ENCODE results near the gene ZNF800.

The ZNF800 gene

DNA sequence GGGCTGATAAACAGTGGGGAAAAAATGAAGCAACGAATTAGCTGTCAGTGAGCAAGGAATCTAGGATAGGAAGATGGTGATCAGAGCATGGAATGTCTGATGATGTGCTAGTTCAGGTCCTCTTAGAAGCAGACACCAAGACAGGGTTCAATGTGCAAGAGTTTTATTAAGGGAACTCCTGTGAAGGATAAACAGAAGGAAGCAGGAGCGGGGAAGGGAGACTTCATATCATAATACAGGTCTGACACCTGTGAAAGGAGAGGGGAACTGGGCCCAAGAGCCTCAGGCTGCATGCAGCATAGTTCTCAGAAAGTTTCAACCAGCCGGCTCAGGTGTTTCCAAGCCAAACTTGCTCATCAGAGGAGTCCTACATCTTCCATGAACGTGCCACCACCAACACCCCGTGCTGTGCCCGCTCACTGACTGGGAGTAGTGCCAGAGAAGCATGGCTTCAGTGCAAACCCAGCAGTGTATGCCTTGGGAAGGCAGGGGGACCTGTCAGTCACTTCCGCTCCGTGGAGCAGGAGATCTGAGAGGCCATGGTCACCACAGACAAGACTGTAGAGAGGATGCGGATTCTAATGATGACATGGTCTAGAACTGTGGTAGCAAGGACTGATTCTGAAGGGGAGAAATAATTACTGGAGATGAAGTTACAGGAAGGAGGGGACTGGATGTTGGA is 45.8 kb downstream of the ZNF800 start:
- DNase-seq, result no peak

DNA sequence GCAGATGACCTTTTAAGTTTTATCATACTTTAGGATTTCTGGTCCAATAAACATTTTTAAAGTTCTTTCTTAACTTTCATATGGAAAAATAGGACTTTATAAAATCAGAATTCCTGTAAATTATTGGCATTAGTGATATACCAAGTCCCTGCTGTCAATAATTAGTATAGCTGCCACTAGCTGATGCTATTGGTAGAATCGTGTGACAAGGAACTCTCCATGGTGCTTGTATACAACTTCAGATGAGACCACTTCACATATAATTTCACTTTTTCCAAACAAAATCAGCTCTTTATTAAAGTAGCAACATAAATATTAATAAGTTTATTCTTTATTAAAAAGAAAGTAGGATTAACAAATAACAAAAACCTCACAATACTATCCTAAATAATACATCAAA is 49.9 kb downstream of the ZNF800 start:
- no peak for DNase-seq

DNA sequence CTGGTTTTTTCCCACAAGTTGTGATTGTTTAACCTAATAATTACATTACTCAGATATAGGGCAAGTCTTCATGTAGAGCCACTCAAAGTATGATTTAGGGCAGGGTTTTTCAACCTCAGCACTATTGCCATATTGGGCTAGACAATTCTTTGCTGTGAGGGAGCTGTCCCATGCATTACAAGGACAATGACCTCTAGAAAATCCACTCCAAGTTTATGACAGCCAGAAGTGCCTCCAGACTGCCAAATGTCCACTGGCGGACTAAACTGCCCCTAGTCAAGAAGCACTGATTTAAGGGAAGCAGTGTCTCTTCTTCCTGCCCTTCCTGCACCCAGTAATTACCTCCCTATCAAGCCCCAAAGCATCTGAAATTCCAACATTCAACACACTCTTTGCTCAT is 54.4 kb downstream of the ZNF800 start:
- DNase-seq, result no peak

DNA sequence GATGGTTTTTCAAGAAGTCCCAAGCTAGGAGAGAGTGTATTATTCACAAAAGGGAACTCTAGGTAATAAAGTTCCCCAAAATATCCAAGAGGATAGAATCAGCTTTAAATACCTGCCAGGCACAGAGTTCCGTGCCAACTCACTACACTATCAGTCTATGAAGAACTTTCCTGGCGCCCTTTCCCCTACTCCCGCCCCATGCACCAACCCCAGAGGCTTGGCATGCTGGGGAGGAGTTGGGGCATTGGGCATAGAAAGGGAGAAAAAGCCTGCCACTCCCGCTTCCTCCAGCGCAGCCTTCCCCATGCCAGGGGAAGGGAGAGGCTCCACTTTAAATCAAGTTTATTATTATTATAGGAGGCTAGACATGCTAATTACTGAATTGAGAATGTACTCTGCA is 54.9 kb downstream of the ZNF800 start:
- DNase-seq, result no peak

DNA sequence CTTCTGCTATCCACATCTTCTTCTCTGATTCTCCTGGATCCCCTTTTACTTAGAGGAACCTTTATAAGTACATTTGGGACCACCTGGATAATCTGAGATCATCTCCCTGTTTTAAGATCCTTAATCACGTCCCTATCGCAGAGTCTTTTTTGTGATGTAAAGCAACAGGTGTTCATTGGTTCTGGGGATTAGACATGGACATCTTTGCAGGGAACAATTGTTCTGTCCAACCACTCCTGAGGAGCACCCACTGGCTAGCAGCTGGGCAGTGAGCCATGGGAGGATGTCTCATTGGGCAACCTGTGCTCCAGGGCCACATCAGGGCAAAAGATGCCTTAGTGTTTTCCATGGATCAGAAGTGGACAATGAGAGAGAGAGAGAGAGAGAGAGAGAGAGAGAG is 56.0 kb downstream of the ZNF800 start:
- DNase-seq, result no peak

DNA sequence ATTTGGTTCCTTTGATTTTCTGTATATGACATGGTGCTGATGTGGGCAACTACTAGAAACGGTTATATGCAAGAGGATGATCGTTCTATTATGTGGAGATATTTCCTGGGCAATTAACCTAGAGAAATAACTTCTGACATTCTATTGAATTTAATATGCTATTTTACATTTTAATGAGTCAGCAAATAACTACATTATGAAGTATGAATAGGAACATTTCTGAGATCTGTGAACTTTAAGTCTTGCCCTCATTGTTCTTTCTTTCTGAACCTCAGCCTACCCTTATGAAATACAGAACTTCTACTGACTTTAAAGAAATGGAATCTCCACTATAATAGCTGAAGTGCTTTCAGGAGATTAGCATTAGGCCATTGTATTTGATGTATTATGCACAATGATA is 59.6 kb downstream of the ZNF800 start:
- no peak for DNase-seq

DNA sequence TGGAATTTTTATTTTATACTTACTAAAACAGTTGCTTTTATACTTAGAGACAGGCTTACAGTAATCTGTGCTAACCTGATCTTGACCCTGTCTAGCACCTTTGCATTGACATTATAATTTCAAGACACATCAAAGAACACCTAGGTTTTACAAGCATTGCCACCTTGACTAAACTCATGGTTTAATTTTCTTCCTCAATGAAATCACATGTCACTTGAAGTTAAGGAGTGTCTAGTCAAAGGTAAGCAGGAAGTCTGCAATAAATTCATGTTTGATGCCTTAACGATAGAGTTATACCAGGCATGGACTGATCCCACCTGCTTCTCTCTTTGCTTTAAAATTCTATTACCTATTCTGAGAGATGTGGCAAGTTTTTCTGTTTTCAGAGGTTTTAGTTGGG is 62.4 kb downstream of the ZNF800 start:
- no peak for DNase-seq

DNA sequence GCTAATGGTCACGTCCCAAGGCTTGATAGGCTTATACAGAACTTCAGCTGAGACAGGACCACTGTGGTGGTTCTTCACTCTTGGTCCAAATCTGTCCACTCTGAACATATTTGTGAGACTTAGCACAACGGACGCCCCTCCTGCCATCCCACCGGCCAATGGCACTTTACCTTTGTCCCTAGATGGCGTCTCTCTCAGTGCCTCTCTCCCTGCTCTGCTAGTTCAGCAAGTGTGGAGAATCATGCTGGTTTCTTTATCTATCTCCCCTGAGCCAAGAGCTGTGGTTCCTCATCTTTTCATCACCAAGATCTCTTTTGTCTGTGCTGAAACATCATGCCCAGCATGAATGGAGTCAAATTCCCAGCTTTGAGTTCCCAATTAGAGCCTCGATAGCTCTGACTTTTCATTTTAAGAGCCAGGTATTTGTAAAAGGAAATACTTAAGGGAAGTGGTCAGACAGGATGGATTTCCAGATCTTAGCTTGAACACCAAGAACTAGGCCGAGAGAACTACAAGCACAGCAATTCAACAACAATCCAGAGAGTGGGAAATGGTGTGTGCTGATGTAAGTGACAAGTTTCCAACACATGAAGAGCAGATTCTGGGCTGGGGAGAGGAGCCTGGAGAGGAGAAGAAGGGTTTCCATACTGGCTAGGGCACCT is 69.5 kb downstream of the ZNF800 start:
- no peak for DNase-seq

DNA sequence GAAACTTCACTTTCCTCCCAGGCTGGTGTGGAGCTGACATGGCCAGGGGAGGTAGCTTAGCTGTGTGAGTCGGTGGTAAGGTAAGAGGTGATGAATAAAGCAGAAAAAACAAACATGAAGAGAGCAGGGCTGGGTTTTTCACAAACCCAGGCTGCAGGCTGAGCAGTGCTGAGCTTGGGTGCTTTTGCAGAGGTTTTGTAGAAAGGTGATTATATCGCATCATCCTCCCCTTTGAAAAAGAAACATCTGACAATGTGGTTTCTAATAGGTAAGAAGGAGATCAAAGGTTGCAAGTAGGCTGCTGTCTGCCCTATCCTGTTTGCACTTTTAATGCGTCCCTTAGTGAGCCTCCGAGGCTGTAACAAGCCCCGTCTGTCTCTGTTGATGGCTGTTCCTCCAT is 70.2 kb downstream of the ZNF800 start:
- DNase-seq, result no peak

DNA sequence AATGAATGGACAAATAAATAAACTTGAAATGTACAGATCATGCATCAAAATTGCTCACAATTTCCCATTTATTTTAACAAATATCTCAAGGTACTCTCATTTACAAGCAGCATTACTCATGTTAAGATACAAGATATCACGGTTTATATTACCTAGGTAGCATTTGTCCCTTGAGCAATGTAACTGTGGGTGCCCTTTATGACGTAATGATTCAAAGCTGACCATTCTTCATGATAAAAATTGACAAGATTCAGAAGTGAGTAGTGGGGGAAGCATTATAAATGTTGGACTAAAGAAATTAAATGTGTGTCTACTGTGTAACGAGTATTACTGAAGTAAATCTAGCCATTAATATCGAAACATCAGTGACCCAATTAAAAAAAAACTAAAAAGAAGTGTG is 71.5 kb downstream of the ZNF800 start:
- no peak for DNase-seq
